Left ventricle myocardium inferior (tissue), 1 donor: ENCODE measurements around the gene CCDC50. TPM values are rescaled to one million over a fixed set of nuclear protein-coding genes. Genes with fewer than 3 reads are reported as not detected.

Experiments used
- DNase-seq: peaks from one replicate; pipeline ENCODE4 v3.0.0-alpha.2; 2020
- H3K27ac ChIP-seq: fragments of 200-600 bp; replicated peaks from 2 replicates; pipeline ENCODE4 v1.8.0; 2021
- H3K27me3 ChIP-seq: fragments of 200-600 bp; 2 replicates; pipeline ENCODE4 v1.8.0; 2021; ENCODE audit warnings: low read depth
- H3K36me3 ChIP-seq: fragments of 200-600 bp; 2 replicates; pipeline ENCODE4 v1.8.0; 2021
- H3K4me1 ChIP-seq: fragments of 200-600 bp; 2 replicates; pipeline ENCODE4 v1.8.0; 2021
- H3K4me3 ChIP-seq: fragments of 200-600 bp; 2 replicates; pipeline ENCODE4 v1.8.0; 2021; ENCODE audit warnings: mild to moderate bottlenecking, moderate library complexity
- H3K9me3 ChIP-seq: fragments of 200-600 bp; replicated peaks from 2 replicates; pipeline ENCODE4 v1.8.0; 2021
- CTCF ChIP-seq: fragments of 200-600 bp; IDR thresholded peaks from 2 replicates; pipeline ENCODE4 v1.8.0; 2021; ENCODE audit warnings: antibody characterized with exemption, mild to moderate bottlenecking, borderline replicate concordance
- intact Hi-C: fragments of 100-400 bp; cut with micrococcal nuclease; formaldehyde crosslinking; loops from one replicate; pipeline ENCODE4 v1.11.0; 2022
- total RNA-seq: library from RNA; stranded (reverse); fragmentation: NEBNext Ultra II Directional; extraction: Animal tissue kit (Norgen Biotek cat#: 25700); gene quantifications from one replicate; pipeline ENCODE4 v1.2.1, GENCODE V29; 2021
- donor health status: DM: no; HTN: yes; CAD: no; lungs with severe emphysema.

CCDC50 gene
- total RNA-seq, 1 donor from 2014 or later, result 52.1 TPM

- Histone ChIP-seq H3K4me1 (no peaks in the 10 kb centered on the region), H3K27me3 (no peaks in the 10 kb centered on the region), H3K27ac (no peak overlapping the region), H3K9me3 (no peaks in the 10 kb centered on the region), H3K4me3 (no peak overlapping the region), H3K36me3 (peaks cover 16% of the 10 kb centered on the region)
- TF ChIP-seq CTCF, result no peak
- intact Hi-C loops, result no loop called here
- DNase-seq, result no peak
Measured at GRCh38 chr3:191401775-191402357, 72.7 kb downstream of the CCDC50 start.

GRCh38 chr3:191409791-191410359 lies 80.7 kb downstream of the CCDC50 start:
- no peak overlapping the region for H3K4me3 ChIP-seq
- intact Hi-C loops, result no loop called here
- H3K27me3 ChIP-seq, result no peaks in the 10 kb centered on the region
- H3K9me3 ChIP-seq, result peaks cover 11% of the 10 kb centered on the region
- TF ChIP-seq CTCF, result no peak
- DNase-seq, result no peak
- no peaks in the 10 kb centered on the region for H3K4me1 ChIP-seq
- H3K36me3 ChIP-seq, result no peaks in the 10 kb centered on the region
- H3K27ac ChIP-seq, result no peak overlapping the region

GRCh38 chr3:191412759-191413158 lies 83.6 kb downstream of the CCDC50 start:
- H3K9me3 ChIP-seq, result peaks cover 11% of the 10 kb centered on the region
- no peaks in the 10 kb centered on the region for H3K27me3 ChIP-seq
- H3K36me3 ChIP-seq, result no peaks in the 10 kb centered on the region
- H3K27ac ChIP-seq, result no peak overlapping the region
- no peaks in the 10 kb centered on the region for H3K4me1 ChIP-seq
- no peak overlapping the region for H3K4me3 ChIP-seq
- DNase-seq, result no peak
- intact Hi-C loops, result no loop called here
- no peak for TF ChIP-seq CTCF

- H3K4me3 ChIP-seq, result no peak overlapping the region
- no peaks in the 10 kb centered on the region for H3K27me3 ChIP-seq
- no peak overlapping the region for H3K27ac ChIP-seq
- no peak for DNase-seq
- H3K9me3 ChIP-seq, result peaks cover 11% of the 10 kb centered on the region
- no peaks in the 10 kb centered on the region for H3K4me1 ChIP-seq
- intact Hi-C loops, result no loop called here
- H3K36me3 ChIP-seq, result no peaks in the 10 kb centered on the region
- TF ChIP-seq CTCF, result no peak
Measured at GRCh38 chr3:191414286-191414685, 85.1 kb downstream of the CCDC50 start.

DNA sequence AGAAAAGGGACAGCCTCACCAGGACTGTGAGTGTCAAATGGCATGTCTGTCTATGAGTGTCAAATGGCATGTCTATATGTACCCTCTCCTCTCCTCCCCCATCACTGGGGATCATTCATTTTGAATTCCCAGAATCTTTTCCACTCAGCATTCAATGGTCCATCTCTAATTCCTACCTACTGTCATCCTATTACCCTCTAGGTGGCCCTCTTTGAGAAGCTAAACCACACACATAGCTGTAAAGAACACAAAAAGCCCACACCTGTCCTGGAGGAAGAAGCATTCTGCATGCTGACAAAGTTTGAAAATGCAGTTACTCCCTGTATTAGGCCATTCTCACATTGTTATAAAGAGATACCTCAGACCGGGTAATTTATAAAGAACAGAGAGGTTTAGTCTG lies 85.5 kb downstream of the CCDC50 start:
- Histone ChIP-seq H3K4me1 (no peaks in the 10 kb centered on the region), H3K9me3 (peaks cover 9% of the 10 kb centered on the region), H3K27me3 (no peaks in the 10 kb centered on the region), H3K36me3 (no peaks in the 10 kb centered on the region), H3K27ac (no peak overlapping the region), H3K4me3 (no peak overlapping the region)
- intact Hi-C loops, result no loop called here
- DNase-seq, result no peak
- no peak for TF ChIP-seq CTCF
